Measurements from ENCODE around the gene RUNX2. TPM values are rescaled to one million over a fixed set of nuclear protein-coding genes. Genes with fewer than 3 reads are reported as not detected.

Gene RUNX2
- total and polyA plus RNA-seq, 4 donors = 0.09 to 1.5 (median 0.75) TPM

DNA sequence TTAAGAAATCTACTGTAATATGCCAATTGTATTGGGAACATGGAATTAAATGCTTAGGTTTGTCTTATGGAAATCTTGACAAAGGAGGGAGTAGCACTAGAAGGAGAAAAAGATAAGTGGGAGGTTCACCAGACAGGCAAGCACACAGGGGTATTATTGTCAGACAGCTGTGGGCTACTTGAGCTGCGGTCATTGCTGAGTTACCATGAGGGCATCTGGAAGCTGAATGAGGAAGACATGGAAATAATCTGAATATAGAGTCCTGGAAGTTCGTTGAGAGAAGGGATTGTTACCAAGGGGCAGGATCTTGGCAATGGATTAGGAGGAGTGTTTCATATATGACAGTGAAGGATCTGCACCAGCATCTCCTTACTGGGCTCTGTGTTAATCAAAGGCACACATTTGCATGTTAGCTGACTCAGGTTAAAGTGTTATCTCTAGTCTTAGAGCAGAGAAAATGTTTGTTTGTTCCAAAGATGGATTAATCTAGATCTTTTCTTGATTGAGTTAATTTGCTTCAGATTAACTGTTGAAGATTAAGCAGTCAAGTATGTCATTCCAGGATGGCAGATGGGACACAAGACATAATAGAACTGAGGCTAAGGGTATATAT, 102.6 kb downstream of the RUNX2 start:
- no peak for TF ChIP-seq YY1 (IDR thresholded peaks at IDR 0.05)
- TF ChIP-seq, protein P1, sequence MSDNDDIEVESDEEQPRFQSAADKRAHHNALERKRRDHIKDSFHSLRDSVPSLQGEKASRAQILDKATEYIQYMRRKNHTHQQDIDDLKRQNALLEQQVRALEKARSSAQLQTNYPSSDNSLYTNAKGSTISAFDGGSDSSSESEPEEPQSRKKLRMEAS (IDR thresholded peaks at IDR 0.05) = no peak
- no peak for TF ChIP-seq GABPA (IDR thresholded peaks at IDR 0.05 in 1 of 2, conservative IDR thresholded peaks at IDR 0.05 in 1 of 2)
- no peak for TF ChIP-seq RXRA (IDR thresholded peaks at IDR 0.05)
- TF ChIP-seq HNF4A (conservative IDR thresholded peaks at IDR 0.05) = no peak
- TF ChIP-seq JUND (IDR thresholded peaks at IDR 0.05) = no peak
- TF ChIP-seq FOXA1 (IDR thresholded peaks at IDR 0.05) = no peak
- TF ChIP-seq, protein P2, sequence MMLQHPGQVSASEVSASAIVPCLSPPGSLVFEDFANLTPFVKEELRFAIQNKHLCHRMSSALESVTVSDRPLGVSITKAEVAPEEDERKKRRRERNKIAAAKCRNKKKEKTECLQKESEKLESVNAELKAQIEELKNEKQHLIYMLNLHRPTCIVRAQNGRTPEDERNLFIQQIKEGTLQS (IDR thresholded peaks at IDR 0.05) = no peak
- TF ChIP-seq, protein P3, sequence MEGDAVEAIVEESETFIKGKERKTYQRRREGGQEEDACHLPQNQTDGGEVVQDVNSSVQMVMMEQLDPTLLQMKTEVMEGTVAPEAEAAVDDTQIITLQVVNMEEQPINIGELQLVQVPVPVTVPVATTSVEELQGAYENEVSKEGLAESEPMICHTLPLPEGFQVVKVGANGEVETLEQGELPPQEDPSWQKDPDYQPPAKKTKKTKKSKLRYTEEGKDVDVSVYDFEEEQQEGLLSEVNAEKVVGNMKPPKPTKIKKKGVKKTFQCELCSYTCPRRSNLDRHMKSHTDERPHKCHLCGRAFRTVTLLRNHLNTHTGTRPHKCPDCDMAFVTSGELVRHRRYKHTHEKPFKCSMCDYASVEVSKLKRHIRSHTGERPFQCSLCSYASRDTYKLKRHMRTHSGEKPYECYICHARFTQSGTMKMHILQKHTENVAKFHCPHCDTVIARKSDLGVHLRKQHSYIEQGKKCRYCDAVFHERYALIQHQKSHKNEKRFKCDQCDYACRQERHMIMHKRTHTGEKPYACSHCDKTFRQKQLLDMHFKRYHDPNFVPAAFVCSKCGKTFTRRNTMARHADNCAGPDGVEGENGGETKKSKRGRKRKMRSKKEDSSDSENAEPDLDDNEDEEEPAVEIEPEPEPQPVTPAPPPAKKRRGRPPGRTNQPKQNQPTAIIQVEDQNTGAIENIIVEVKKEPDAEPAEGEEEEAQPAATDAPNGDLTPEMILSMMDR (IDR thresholded peaks at IDR 0.05; ENCODE audit: low read depth, low read length, missing input control) = no peak
- TF ChIP-seq, protein P4, sequence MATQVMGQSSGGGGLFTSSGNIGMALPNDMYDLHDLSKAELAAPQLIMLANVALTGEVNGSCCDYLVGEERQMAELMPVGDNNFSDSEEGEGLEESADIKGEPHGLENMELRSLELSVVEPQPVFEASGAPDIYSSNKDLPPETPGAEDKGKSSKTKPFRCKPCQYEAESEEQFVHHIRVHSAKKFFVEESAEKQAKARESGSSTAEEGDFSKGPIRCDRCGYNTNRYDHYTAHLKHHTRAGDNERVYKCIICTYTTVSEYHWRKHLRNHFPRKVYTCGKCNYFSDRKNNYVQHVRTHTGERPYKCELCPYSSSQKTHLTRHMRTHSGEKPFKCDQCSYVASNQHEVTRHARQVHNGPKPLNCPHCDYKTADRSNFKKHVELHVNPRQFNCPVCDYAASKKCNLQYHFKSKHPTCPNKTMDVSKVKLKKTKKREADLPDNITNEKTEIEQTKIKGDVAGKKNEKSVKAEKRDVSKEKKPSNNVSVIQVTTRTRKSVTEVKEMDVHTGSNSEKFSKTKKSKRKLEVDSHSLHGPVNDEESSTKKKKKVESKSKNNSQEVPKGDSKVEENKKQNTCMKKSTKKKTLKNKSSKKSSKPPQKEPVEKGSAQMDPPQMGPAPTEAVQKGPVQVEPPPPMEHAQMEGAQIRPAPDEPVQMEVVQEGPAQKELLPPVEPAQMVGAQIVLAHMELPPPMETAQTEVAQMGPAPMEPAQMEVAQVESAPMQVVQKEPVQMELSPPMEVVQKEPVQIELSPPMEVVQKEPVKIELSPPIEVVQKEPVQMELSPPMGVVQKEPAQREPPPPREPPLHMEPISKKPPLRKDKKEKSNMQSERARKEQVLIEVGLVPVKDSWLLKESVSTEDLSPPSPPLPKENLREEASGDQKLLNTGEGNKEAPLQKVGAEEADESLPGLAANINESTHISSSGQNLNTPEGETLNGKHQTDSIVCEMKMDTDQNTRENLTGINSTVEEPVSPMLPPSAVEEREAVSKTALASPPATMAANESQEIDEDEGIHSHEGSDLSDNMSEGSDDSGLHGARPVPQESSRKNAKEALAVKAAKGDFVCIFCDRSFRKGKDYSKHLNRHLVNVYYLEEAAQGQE (IDR thresholded peaks at IDR 0.05) = no peak
- TF ChIP-seq EGR1 (IDR thresholded peaks at IDR 0.05; ENCODE audit: low read depth in 2 of 2) = no peak
- no peak for TF ChIP-seq TAF1 (conservative IDR thresholded peaks at IDR 0.05)
- Histone ChIP-seq H3K36me3 (ENCODE audit: control insufficient read depth in 4 of 4, insufficient read depth in 3 of 4, low read depth in 1 of 4, low read length in 3 of 4) (no peaks in the 10 kb centered on the region), H3K9me3 (ENCODE audit: control insufficient read depth in 4 of 4, low read length in 3 of 4) (no peaks in the 10 kb centered on the region), H3K9ac (ENCODE audit: low read depth in 1 of 2, low read length in 2 of 2) (no peak overlapping the region), H3K27ac (ENCODE audit: low read depth in 1 of 2, low read length in 2 of 2) (no peak overlapping the region), H3K27me3 (ENCODE audit: control insufficient read depth in 4 of 4, insufficient read depth in 4 of 4, low read length in 3 of 4) (no peaks in the 10 kb centered on the region), H3K4me3 (ENCODE audit: low read depth in 1 of 3, low read length in 3 of 3) (no peak overlapping the region), H3K4me1 (ENCODE audit: control insufficient read depth in 4 of 4, insufficient read depth in 4 of 4, low read length in 3 of 4) (no peaks in the 10 kb centered on the region)
- DNase-seq (ENCODE audit: low spot score) = no peak
- WGBS = 69% methylated on average over 2 of the region's 2 CpGs

DNA sequence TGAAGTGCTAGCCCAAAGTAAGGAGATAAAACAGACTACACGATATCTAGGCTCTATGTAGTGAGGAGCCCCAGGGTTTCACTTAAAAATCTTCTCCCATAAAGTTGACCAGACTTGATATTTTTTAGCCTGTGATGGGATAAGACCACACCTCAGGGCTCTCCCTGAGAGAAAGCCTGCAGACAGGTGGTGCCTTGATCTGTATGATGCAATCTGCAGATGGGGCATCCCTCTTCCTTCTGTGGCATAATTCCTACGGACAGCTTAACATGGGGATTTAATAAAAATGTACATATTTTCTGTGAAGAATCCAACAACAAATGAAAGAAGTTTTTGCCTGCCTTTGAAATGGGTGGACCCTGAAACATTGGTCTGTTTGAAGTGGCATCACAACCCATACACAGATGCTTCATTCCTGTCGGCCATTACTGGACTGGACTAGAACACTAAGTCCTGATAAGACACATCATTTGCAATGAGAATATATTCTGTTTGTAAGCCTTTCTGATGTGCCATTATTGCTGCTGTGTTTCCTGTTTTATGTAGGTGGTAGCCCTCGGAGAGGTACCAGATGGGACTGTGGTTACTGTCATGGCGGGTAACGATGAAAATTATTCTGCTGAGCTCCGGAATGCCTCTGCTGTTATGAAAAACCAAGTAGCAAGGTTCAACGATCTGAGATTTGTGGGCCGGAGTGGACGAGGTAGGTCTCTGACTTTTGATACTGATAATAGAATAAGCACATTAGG, 103.4 kb downstream of the RUNX2 start:
- Histone ChIP-seq H3K36me3 (ENCODE audit: control insufficient read depth in 4 of 4, insufficient read depth in 3 of 4, low read depth in 1 of 4, low read length in 3 of 4) (no peaks in the 10 kb centered on the region), H3K27ac (ENCODE audit: low read depth in 1 of 2, low read length in 2 of 2) (no peak overlapping the region), H3K9ac (ENCODE audit: low read depth in 1 of 2, low read length in 2 of 2) (no peak overlapping the region), H3K9me3 (ENCODE audit: control insufficient read depth in 4 of 4, low read length in 3 of 4) (no peaks in the 10 kb centered on the region), H3K27me3 (ENCODE audit: control insufficient read depth in 4 of 4, insufficient read depth in 4 of 4, low read length in 3 of 4) (no peaks in the 10 kb centered on the region), H3K4me3 (ENCODE audit: low read depth in 1 of 3, low read length in 3 of 3) (no peak overlapping the region), H3K4me1 (ENCODE audit: control insufficient read depth in 4 of 4, insufficient read depth in 4 of 4, low read length in 3 of 4) (no peaks in the 10 kb centered on the region)
- DNase-seq (ENCODE audit: low spot score) = no peak
- WGBS = 86% methylated on average over 10 of the region's 10 CpGs
- TF ChIP-seq, protein P4 (IDR thresholded peaks at IDR 0.05) = no peak
- TF ChIP-seq JUND (IDR thresholded peaks at IDR 0.05) = no peak
- no peak for TF ChIP-seq HNF4G (IDR thresholded peaks at IDR 0.05)
- TF ChIP-seq HNF4A (conservative IDR thresholded peaks at IDR 0.05) = no peak
- no peak for TF ChIP-seq YY1 (IDR thresholded peaks at IDR 0.05)
- no peak for TF ChIP-seq GABPA (IDR thresholded peaks at IDR 0.05 in 1 of 2, conservative IDR thresholded peaks at IDR 0.05 in 1 of 2)
- TF ChIP-seq RAD21 (IDR thresholded peaks at IDR 0.05) = no peak
- TF ChIP-seq, protein P2 (IDR thresholded peaks at IDR 0.05) = no peak
- TF ChIP-seq TAF1 (conservative IDR thresholded peaks at IDR 0.05) = no peak
- no peak for TF ChIP-seq FOXA2 (IDR thresholded peaks at IDR 0.05)
- TF ChIP-seq SP1 (IDR thresholded peaks at IDR 0.05) = no peak
- TF ChIP-seq, protein P5, sequence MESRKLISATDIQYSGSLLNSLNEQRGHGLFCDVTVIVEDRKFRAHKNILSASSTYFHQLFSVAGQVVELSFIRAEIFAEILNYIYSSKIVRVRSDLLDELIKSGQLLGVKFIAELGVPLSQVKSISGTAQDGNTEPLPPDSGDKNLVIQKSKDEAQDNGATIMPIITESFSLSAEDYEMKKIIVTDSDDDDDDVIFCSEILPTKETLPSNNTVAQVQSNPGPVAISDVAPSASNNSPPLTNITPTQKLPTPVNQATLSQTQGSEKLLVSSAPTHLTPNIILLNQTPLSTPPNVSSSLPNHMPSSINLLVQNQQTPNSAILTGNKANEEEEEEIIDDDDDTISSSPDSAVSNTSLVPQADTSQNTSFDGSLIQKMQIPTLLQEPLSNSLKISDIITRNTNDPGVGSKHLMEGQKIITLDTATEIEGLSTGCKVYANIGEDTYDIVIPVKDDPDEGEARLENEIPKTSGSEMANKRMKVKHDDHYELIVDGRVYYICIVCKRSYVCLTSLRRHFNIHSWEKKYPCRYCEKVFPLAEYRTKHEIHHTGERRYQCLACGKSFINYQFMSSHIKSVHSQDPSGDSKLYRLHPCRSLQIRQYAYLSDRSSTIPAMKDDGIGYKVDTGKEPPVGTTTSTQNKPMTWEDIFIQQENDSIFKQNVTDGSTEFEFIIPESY (IDR thresholded peaks at IDR 0.05) = no peak
- TF ChIP-seq, protein P1 (IDR thresholded peaks at IDR 0.05) = no peak
- no peak for TF ChIP-seq RXRA (IDR thresholded peaks at IDR 0.05)
- TF ChIP-seq NR2F2 (IDR thresholded peaks at IDR 0.05) = no peak

Data from liver (tissue), 9 donors.